HEK293T (cell line): ENCODE measurements around the gene TCFL5.

Experiments
- BHLHE40 ChIP-seq: fragments of 450-650 bp; IDR thresholded peaks from 2 replicates; pipeline ENCODE4 v1.6.1; 2016; ENCODE audit warnings: mild to moderate bottlenecking, moderate library complexity, borderline replicate concordance
- CTBP1 ChIP-seq: fragments of 450-650 bp; IDR thresholded peaks from 2 replicates; pipeline ENCODE4 v1.6.1; 2016; ENCODE audit warnings: borderline replicate concordance
- ELF4 ChIP-seq: fragments of 450-650 bp; IDR thresholded peaks from 2 replicates; pipeline ENCODE4 v1.6.1; 2017; ENCODE audit warnings: antibody characterized with exemption
- SP1 ChIP-seq: fragments of 450-650 bp; IDR thresholded peaks from 2 replicates; pipeline ENCODE4 v1.6.1; 2017
- ZNF384 ChIP-seq: fragments of 450-650 bp; IDR thresholded peaks from 2 replicates; pipeline ENCODE4 v1.6.1; 2016

DNA sequence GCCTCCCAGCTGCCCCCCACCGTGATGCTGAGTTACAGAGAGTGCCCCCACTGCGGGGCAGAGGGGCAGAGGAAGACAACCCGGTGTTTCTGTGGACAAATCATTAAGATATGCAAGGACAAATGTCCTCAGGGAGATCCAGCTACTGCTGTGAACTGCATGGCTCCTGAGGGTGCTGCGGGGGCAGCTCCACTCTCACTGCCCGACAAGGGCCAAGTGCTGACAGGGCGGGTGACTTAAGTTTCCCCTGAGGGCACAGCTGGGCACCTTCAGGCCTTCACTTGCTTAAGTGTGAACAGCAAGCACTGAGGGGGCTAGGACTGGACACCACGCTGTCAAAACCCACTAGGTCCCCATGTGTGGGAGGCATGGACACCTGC lies 26.2 kb upstream of the TCFL5 start:
- no peak for TF ChIP-seq ZNF384
- TF ChIP-seq SP1: no peak
- TF ChIP-seq CTBP1: no peak
- TF ChIP-seq BHLHE40: no peak
- TF ChIP-seq ELF4: no peak
